NCI-H345 treated with DMSO at 0.1 percent for 48 hours (cell line): ENCODE data around the gene THAP5.

Source experiments
- DNase-seq: peaks from one replicate; lab custom pipeline; 2025; ENCODE audit not compliant: unreplicated experiment; lab: John Stamatoyannopoulos, UW

THAP5 gene

GRCh38 chr7:108569381-108570145 is at the start of gene THAP5, which contains the start of gene DNAJB9:
THAP5 (minus strand) TSS chr7:108569706; CDS start chr7:108569569, 137 bp downstream.
DNAJB9 (plus strand) TSS chr7:108569874; CDS start chr7:108571727, 1,853 bp downstream.
- peak; percentile 98 for DNase-seq

- DNase-seq = no peak
These were observed 48.5 kb upstream of the THAP5 start for GRCh38 chr7:108618056-108618455.

- no peak for DNase-seq
These were observed 45.4 kb upstream of the THAP5 start for GRCh38 chr7:108614896-108615295.

- DNase-seq = no peak
These were observed 44.5 kb upstream of the THAP5 start for GRCh38 chr7:108613949-108614381.

GRCh38 chr7:108613147-108613948 is 43.8 kb upstream of the THAP5 start:
- peak; percentile 40 for DNase-seq

GRCh38 chr7:108611268-108611667 is 41.8 kb upstream of the THAP5 start:
- DNase-seq = no peak

GRCh38 chr7:108609643-108610042 is 40.1 kb upstream of the THAP5 start:
- no peak for DNase-seq

- no peak for DNase-seq
These were observed 36.2 kb upstream of the THAP5 start for GRCh38 chr7:108605559-108606201.

- no peak for DNase-seq
These were observed 35.0 kb upstream of the THAP5 start for GRCh38 chr7:108604307-108605077.

GRCh38 chr7:108603656-108604306 is 34.3 kb upstream of the THAP5 start:
- DNase-seq = no peak

- DNase-seq = no peak
These were observed 30.9 kb upstream of the THAP5 start for GRCh38 chr7:108600399-108600798.

GRCh38 chr7:108598914-108599580 is 29.5 kb upstream of the THAP5 start:
- DNase-seq = no peak

- DNase-seq = peak; percentile 19
These were observed 28.6 kb upstream of the THAP5 start for GRCh38 chr7:108598153-108598552.

- no peak for DNase-seq
These were observed 27.1 kb upstream of the THAP5 start for GRCh38 chr7:108596560-108596959.

- peak; percentile 14 for DNase-seq
These were observed 23.2 kb upstream of the THAP5 start for GRCh38 chr7:108592646-108593201.

GRCh38 chr7:108590606-108591005 is 21.1 kb upstream of the THAP5 start:
- DNase-seq = no peak

- DNase-seq = no peak
These were observed 20.4 kb upstream of the THAP5 start for GRCh38 chr7:108589874-108590273.

GRCh38 chr7:108589199-108589598 is 19.7 kb upstream of the THAP5 start:
- DNase-seq = no peak

- no peak for DNase-seq
These were observed 16.8 kb upstream of the THAP5 start for GRCh38 chr7:108586274-108586710.
